Parathyroid adenoma (tissue), 2 donors: Measurements from ENCODE around the gene THSD4.

Experiments
- H2AFZ ChIP-seq: fragments of 300-600 bp; sonication (generic); one replicate; pipeline ENCODE4 v1.7.0; 2017; ENCODE audit warnings: antibody characterized with exemption, mild to moderate bottlenecking
- H3K27ac ChIP-seq: fragments of 300-600 bp; sonication (generic); one replicate; pipeline ENCODE4 v1.7.0; 2017
- H3K27me3 ChIP-seq: fragments of 300-600 bp; sonication (generic); one replicate; pipeline ENCODE4 v1.7.0; 2017; ENCODE audit warnings: low read length; ENCODE audit not compliant: control insufficient read depth, insufficient read depth
- H3K36me3 ChIP-seq: fragments of 300-600 bp; sonication (generic); one replicate; pipeline ENCODE4 v1.7.0; 2017; ENCODE audit warnings: low read length; ENCODE audit not compliant: control insufficient read depth, insufficient read depth
- H3K4me1 ChIP-seq: fragments of 300-600 bp; sonication (generic); one replicate; pipeline ENCODE4 v1.7.0; 2017; ENCODE audit warnings: control low read depth
- H3K4me2 ChIP-seq: fragments of 300-600 bp; sonication (generic); one replicate; pipeline ENCODE4 v1.7.0; 2017; ENCODE audit warnings: low read length
- H3K4me3 ChIP-seq: fragments of 300-600 bp; sonication (generic); one replicate; pipeline ENCODE4 v1.7.0; 2017; ENCODE audit warnings: low read depth, low read length
- H3K79me2 ChIP-seq: fragments of 300-600 bp; sonication (generic); one replicate; pipeline ENCODE4 v1.7.0; 2017; ENCODE audit warnings: control low read depth
- H3K9ac ChIP-seq: fragments of 300-600 bp; sonication (generic); one replicate; pipeline ENCODE4 v1.7.0; 2017; ENCODE audit warnings: mild to moderate bottlenecking
- H3K9me3 ChIP-seq: fragments of 300-600 bp; sonication (generic); one replicate; pipeline ENCODE4 v1.7.0; 2017; ENCODE audit warnings: low read length; ENCODE audit not compliant: control insufficient read depth
- TF ChIP-seq, protein P1 (sequence below): fragments of 300-600 bp; sonication (generic); IDR thresholded peaks from one replicate; pipeline ENCODE4 v1.7.0; 2017; ENCODE audit warnings: antibody characterized with exemption, mild to moderate bottlenecking
- donor health status: primary hyperparathyroidism.

THSD4 gene

DNA sequence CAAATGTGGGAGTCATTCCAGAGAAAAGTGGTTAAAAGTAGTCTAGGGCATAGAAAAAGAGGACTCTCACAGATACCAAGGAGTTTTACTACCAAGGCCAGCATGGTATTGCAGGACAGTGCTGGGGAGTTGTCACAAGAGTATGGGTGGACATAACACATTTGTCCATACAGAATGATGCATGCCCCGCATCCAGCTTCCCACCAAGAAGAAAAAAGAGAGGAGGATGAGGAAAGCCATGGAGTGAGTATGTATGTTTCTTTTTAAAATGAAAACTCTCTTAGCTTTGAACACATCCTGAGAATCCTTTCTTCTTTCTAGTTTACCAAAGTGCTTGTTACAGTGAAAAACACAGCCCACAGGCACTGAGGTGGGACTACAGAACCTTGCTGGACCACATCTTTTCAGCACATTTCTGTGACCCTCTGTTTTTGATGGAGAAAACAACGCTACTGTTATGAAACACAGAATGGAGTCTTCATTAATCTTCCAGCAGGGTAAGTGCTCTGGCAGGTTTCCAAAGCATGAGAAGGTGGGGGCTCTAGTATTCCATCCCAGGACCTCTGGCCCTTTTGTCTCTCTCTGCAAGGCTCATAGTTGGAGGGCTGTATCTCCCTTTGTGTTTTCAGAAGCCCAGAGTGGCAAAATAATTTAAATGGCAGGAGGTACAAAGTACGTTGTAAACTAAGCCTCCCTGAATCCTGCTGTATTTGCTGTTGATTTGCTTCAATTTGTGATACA is 707.8 kb downstream of the THSD4 start:
- no peak overlapping the region for H3K4me3 ChIP-seq
- H3K9me3 ChIP-seq = no peaks in the 10 kb centered on the region
- H3K4me2 ChIP-seq = no peak overlapping the region
- H3K27ac ChIP-seq = no peak overlapping the region
- no peaks in the 10 kb centered on the region for H3K79me2 ChIP-seq
- no peaks in the 10 kb centered on the region for H3K27me3 ChIP-seq
- no peaks in the 10 kb centered on the region for H3K36me3 ChIP-seq
- H2AFZ ChIP-seq = no peak overlapping the region
- H3K4me1 ChIP-seq = no peaks in the 10 kb centered on the region
- TF ChIP-seq, protein P1, sequence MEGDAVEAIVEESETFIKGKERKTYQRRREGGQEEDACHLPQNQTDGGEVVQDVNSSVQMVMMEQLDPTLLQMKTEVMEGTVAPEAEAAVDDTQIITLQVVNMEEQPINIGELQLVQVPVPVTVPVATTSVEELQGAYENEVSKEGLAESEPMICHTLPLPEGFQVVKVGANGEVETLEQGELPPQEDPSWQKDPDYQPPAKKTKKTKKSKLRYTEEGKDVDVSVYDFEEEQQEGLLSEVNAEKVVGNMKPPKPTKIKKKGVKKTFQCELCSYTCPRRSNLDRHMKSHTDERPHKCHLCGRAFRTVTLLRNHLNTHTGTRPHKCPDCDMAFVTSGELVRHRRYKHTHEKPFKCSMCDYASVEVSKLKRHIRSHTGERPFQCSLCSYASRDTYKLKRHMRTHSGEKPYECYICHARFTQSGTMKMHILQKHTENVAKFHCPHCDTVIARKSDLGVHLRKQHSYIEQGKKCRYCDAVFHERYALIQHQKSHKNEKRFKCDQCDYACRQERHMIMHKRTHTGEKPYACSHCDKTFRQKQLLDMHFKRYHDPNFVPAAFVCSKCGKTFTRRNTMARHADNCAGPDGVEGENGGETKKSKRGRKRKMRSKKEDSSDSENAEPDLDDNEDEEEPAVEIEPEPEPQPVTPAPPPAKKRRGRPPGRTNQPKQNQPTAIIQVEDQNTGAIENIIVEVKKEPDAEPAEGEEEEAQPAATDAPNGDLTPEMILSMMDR = no peak
- no peak overlapping the region for H3K9ac ChIP-seq

GRCh38 chr15:71823801-71824200 is 708.5 kb downstream of the THSD4 start:
- Histone ChIP-seq H3K9me3 (no peaks in the 10 kb centered on the region), H3K27ac (no peak overlapping the region), H3K4me3 (no peak overlapping the region), H3K9ac (no peak overlapping the region), H2AFZ (no peak overlapping the region), H3K27me3 (no peaks in the 10 kb centered on the region), H3K36me3 (no peaks in the 10 kb centered on the region), H3K79me2 (no peaks in the 10 kb centered on the region), H3K4me2 (no peak overlapping the region), H3K4me1 (no peaks in the 10 kb centered on the region)
- TF ChIP-seq, protein P1 = no peak

GRCh38 chr15:71825021-71825730 is 709.9 kb downstream of the THSD4 start:
- Histone ChIP-seq H3K4me3 (no peak overlapping the region), H3K4me1 (no peaks in the 10 kb centered on the region), H3K36me3 (no peaks in the 10 kb centered on the region), H2AFZ (no peak overlapping the region), H3K27ac (no peak overlapping the region), H3K4me2 (no peak overlapping the region), H3K27me3 (no peaks in the 10 kb centered on the region), H3K9ac (no peak overlapping the region), H3K9me3 (no peaks in the 10 kb centered on the region), H3K79me2 (no peaks in the 10 kb centered on the region)
- TF ChIP-seq, protein P1 = no peak

- no peak overlapping the region for H3K27ac ChIP-seq
- no peaks in the 10 kb centered on the region for H3K36me3 ChIP-seq
- TF ChIP-seq, protein P1 = no peak
- no peak overlapping the region for H3K4me2 ChIP-seq
- H3K27me3 ChIP-seq = no peaks in the 10 kb centered on the region
- H3K4me1 ChIP-seq = no peaks in the 10 kb centered on the region
- no peaks in the 10 kb centered on the region for H3K79me2 ChIP-seq
- H2AFZ ChIP-seq = no peak overlapping the region
- H3K4me3 ChIP-seq = no peak overlapping the region
- no peak overlapping the region for H3K9ac ChIP-seq
- H3K9me3 ChIP-seq = no peaks in the 10 kb centered on the region
Observed at GRCh38 chr15:71826196-71826595, 710.9 kb downstream of the THSD4 start.
